Hematopoietic multipotent progenitor cell treated with erythropoietin and hydrocortisone succinate and interleukin-3 and kit ligand, for 6 days (in vitro differentiated cells): ENCODE results near the gene BANP.
A peak's percentile ranks its signal among the peaks of the same experiment; 100 is the strongest.
"Not testable (repeated sequence)": the region's sequence is repeated elsewhere in the genome, so short reads cannot be mapped to it uniquely, and the experiment has no call there.

Experiments used
- DNase-seq: peaks from one replicate; pipeline ENCODE4 v3.0.0-alpha.2; 2015

The BANP gene

GRCh38 chr16:87996962-87997880, 46.0 kb downstream of the BANP start:
- DNase-seq: no peak

- not testable (repeated sequence) for DNase-seq
These were observed 47.1 kb downstream of the BANP start for GRCh38 chr16:87998184-87998793.

GRCh38 chr16:87998992-87999391, 47.8 kb downstream of the BANP start:
- DNase-seq: not testable (repeated sequence)

GRCh38 chr16:88002211-88002610, 51.0 kb downstream of the BANP start:
- DNase-seq: no peak

GRCh38 chr16:88002749-88003148, 51.5 kb downstream of the BANP start:
- DNase-seq: no peak

GRCh38 chr16:88003316-88003715, 52.1 kb downstream of the BANP start:
- DNase-seq: no peak

- no peak for DNase-seq
These were observed 52.5 kb downstream of the BANP start for GRCh38 chr16:88003736-88004135.

GRCh38 chr16:88004391-88004790, 53.2 kb downstream of the BANP start:
- DNase-seq: no peak

- peak; percentile 56 for DNase-seq
These were observed 53.9 kb downstream of the BANP start for GRCh38 chr16:88005181-88005581.

GRCh38 chr16:88005968-88006367, 54.7 kb downstream of the BANP start:
- no peak for DNase-seq

GRCh38 chr16:88007321-88007731, 56.1 kb downstream of the BANP start:
- DNase-seq: no peak

- DNase-seq: peak; percentile 12
These were observed 57.6 kb downstream of the BANP start for GRCh38 chr16:88008840-88009239.

- no peak for DNase-seq
These were observed 58.5 kb downstream of the BANP start for GRCh38 chr16:88009563-88010342.

- DNase-seq: no peak
These were observed 59.2 kb downstream of the BANP start for GRCh38 chr16:88010343-88010967.

GRCh38 chr16:88010968-88011483, 59.8 kb downstream of the BANP start:
- no peak for DNase-seq

GRCh38 chr16:88012360-88012759, 61.1 kb downstream of the BANP start:
- DNase-seq: no peak

GRCh38 chr16:88013091-88013609, 61.9 kb downstream of the BANP start:
- DNase-seq: no peak

- no peak for DNase-seq
These were observed 62.6 kb downstream of the BANP start for GRCh38 chr16:88013766-88014251.

GRCh38 chr16:88014252-88014781, 63.1 kb downstream of the BANP start:
- no peak for DNase-seq

- DNase-seq: no peak
These were observed 63.9 kb downstream of the BANP start for GRCh38 chr16:88014954-88015805.

GRCh38 chr16:88015806-88016140, 64.5 kb downstream of the BANP start:
- DNase-seq: no peak
